GM12878 (cell line): Measurements from ENCODE around the gene IFIT1. TPM values are rescaled to one million over a fixed set of nuclear protein-coding genes. Genes with fewer than 3 reads are reported as not detected.

Source experiments
- ATAC-seq: fragments of 200-7000 bp; cut with Tn5 transposase; 3 replicates; pipeline ENCODE4 v1.9.1; 2020; ENCODE audit warnings: mild to moderate bottlenecking, moderate library complexity
- BruUV-seq: library from RNA; stranded (reverse); fragments of 400-500 nt; replicated peaks from 2 replicates; lab custom pipeline; 2021; lab: Mats Ljungman, UMichigan
- CTCF ChIA-PET: fragments of 300-600 bp; sonication (Branson Sonifier 250); formaldehyde crosslinking; extraction: SDS; loops from one replicate; lab custom pipeline; 2021; ENCODE audit warnings: inconsistent platforms; lab: Yijun Ruan, JAX
- POLR2A ChIA-PET: fragments of 350-600 bp; formaldehyde crosslinking; extraction: SDS; loops from one replicate; lab custom pipeline; 2021; ENCODE audit warnings: inconsistent platforms; lab: Charles Lee
- RAD21 ChIA-PET: fragments of 300-600 bp; sonication (Branson Sonifier 250); formaldehyde crosslinking; loops from one replicate; lab custom pipeline; 2023; ENCODE audit warnings: antibody characterized with exemption; ENCODE audit not compliant: unreplicated experiment; lab: Charles Lee
- SMC1A ChIA-PET: fragments of 300-600 bp; sonication (Branson Sonifier 250); formaldehyde crosslinking; loops from one replicate; lab custom pipeline; 2023; ENCODE audit not compliant: unreplicated experiment, uncharacterized antibody; lab: Charles Lee
- DNase-seq: peaks from one replicate; pipeline ENCODE4 v3.0.0-alpha.2; 2011; ENCODE audit warnings: low read depth, low spot score
- FAIRE-seq: peaks from 3 replicates; lab custom pipeline; 2011; peaks lifted over from hg19 to GRCh38; lab: Jason Lieb, UNC
- H2AFZ ChIP-seq: 2 replicates; pipeline ENCODE4 v1.6.0; 2011; ENCODE audit warnings: low read depth, low read length, control low read depth; ENCODE audit not compliant: control insufficient read depth
- H3K27ac ChIP-seq: 2 replicates; pipeline ENCODE4 v1.5.1; 2011; ENCODE audit warnings: control low read depth; ENCODE audit not compliant: control insufficient read depth, insufficient read depth
- H3K27me3 ChIP-seq, 2 experiments: replicated peaks in 1 of 2; 2 replicates each; pipeline versions ENCODE4 v1.6.0 to v1.6.1; 2011; ENCODE audit warnings: low read length in 1 of 2; ENCODE audit not compliant: control insufficient read depth in 2 of 2, insufficient read depth in 2 of 2
- H3K36me3 ChIP-seq, 2 experiments: 2 replicates each; pipeline ENCODE4 v1.5.1; 2011; ENCODE audit warnings: low read length in 1 of 2; ENCODE audit not compliant: control insufficient read depth in 2 of 2, insufficient read depth in 2 of 2
- H3K4me1 ChIP-seq: 2 replicates; pipeline ENCODE4 v1.6.1; 2011; ENCODE audit warnings: mild to moderate bottlenecking, low read length, moderate library complexity, mixed read lengths; ENCODE audit not compliant: control insufficient read depth, insufficient read depth
- H3K4me2 ChIP-seq: 2 replicates; pipeline ENCODE4 v1.6.0; 2011; ENCODE audit warnings: control low read depth; ENCODE audit not compliant: control insufficient read depth, insufficient read depth
- H3K4me3 ChIP-seq: fragments of 200-600 bp; sonication (generic); 2 replicates; pipeline ENCODE4 v1.5.1; 2016
- H3K79me2 ChIP-seq: 2 replicates; pipeline ENCODE4 v1.6.0; 2011; ENCODE audit warnings: low read length; ENCODE audit not compliant: control insufficient read depth, insufficient read depth
- H3K9ac ChIP-seq: 2 replicates; pipeline ENCODE4 v1.8.0; 2011; ENCODE audit warnings: low read length, control low read depth, mixed read lengths; ENCODE audit not compliant: control insufficient read depth, insufficient read depth
- H3K9me3 ChIP-seq: replicated peaks from 3 replicates; pipeline ENCODE4 v1.5.1; 2011; ENCODE audit warnings: mild to moderate bottlenecking, low read length; ENCODE audit not compliant: control insufficient read depth, insufficient read depth
- H4K20me1 ChIP-seq: 2 replicates; pipeline ENCODE4 v1.6.0; 2011; ENCODE audit not compliant: control insufficient read depth, insufficient read depth
- ATF2 ChIP-seq: IDR thresholded peaks from 2 replicates; pipeline ENCODE4 v1.6.1; 2012; ENCODE audit warnings: low read length, inconsistent platforms
- BCL11A ChIP-seq: IDR thresholded peaks from 2 replicates; pipeline ENCODE4 v1.6.1; 2011; ENCODE audit warnings: low read depth, low read length
- HDAC6 ChIP-seq: fragments of 200-600 bp; sonication (generic); IDR thresholded peaks from one replicate; pipeline ENCODE4 v1.8.0; 2017; ENCODE audit warnings: antibody characterized with exemption; ENCODE audit not compliant: unreplicated experiment
- IRF4 ChIP-seq: IDR thresholded peaks from 2 replicates; pipeline ENCODE4 v1.6.1; 2011; ENCODE audit warnings: low read depth, low read length
- KDM1A ChIP-seq: fragments of 200-600 bp; sonication (generic); IDR thresholded peaks from 2 replicates; pipeline ENCODE4 v1.6.1; 2016; ENCODE audit warnings: borderline replicate concordance
- MTA2 ChIP-seq: fragments of 450-650 bp; IDR thresholded peaks from 2 replicates; pipeline ENCODE4 v1.6.1; 2016; ENCODE audit warnings: low read depth, mild to moderate bottlenecking, moderate library complexity
- MTA3 ChIP-seq: IDR thresholded peaks from 2 replicates; pipeline ENCODE4 v1.6.1; 2012; ENCODE audit warnings: low read length, inconsistent platforms, borderline replicate concordance
- MYB ChIP-seq: fragments of 150-350 bp; IDR thresholded peaks from 2 replicates; pipeline ENCODE4 v1.6.1; 2014; ENCODE audit warnings: mild to moderate bottlenecking, low read depth, low read length, borderline replicate concordance
- NFIC ChIP-seq: IDR thresholded peaks from 2 replicates; pipeline ENCODE4 v1.6.1; 2012; ENCODE audit warnings: low read depth, mild to moderate bottlenecking, inconsistent platforms, low read length, moderate library complexity
- NFYB ChIP-seq: IDR thresholded peaks from 2 replicates; pipeline ENCODE4 v1.6.1; 2011; ENCODE audit warnings: low read depth, mild to moderate bottlenecking, low read length, improper control_type of control experiment, moderate library complexity; ENCODE audit not compliant: insufficient read depth
- NR2F1 ChIP-seq: fragments of 450-650 bp; conservative IDR thresholded peaks from 2 replicates; pipeline ENCODE4 v1.6.1; 2017; ENCODE audit warnings: mild to moderate bottlenecking
- NRF1 ChIP-seq: conservative IDR thresholded peaks from 2 replicates; pipeline ENCODE4 v1.6.1; 2011; ENCODE audit warnings: mild to moderate bottlenecking, low read depth, low read length, improper control_type of control experiment
- PAX5 ChIP-seq: IDR thresholded peaks from 2 replicates; pipeline ENCODE4 v1.6.1; 2011; ENCODE audit warnings: low read depth, low read length, borderline replicate concordance
- POU2F2 ChIP-seq: IDR thresholded peaks from 3 replicates; pipeline ENCODE4 v1.6.1; 2011; ENCODE audit warnings: low read depth, mild to moderate bottlenecking, low read length, borderline replicate concordance
- RAD51 ChIP-seq: fragments of 450-650 bp; IDR thresholded peaks from 2 replicates; pipeline ENCODE4 v1.6.1; 2016; ENCODE audit warnings: moderate library complexity, mild to moderate bottlenecking, inconsistent platforms
- RUNX3 ChIP-seq: IDR thresholded peaks from 2 replicates; pipeline ENCODE4 v1.6.1; 2012; ENCODE audit warnings: low read length, inconsistent platforms
- SP1 ChIP-seq: IDR thresholded peaks from one replicate; pipeline ENCODE4 v1.6.1; 2011; ENCODE audit warnings: low read depth, low read length
- ZSCAN29 ChIP-seq: fragments of 450-650 bp; IDR thresholded peaks from 2 replicates; pipeline ENCODE4 v1.6.1; 2017; ENCODE audit warnings: mild to moderate bottlenecking, moderate library complexity
- WGBS: methylation state at CpG from one replicate; pipeline ENCODE4 v1.1.6; 2016; ENCODE audit warnings: low lambda C conversion rate; ENCODE audit not compliant: insufficient replicate concordance, insufficient coverage; ENCODE audit errors: missing lambda C conversion rate; 5-methylcytosine and 5-hydroxymethylcytosine counted together
- in situ Hi-C: fragments of 300-500 bp; cut with MboI; formaldehyde crosslinking; loops from 9 replicates; pipeline ENCODE4 v1.14.3; 2018; ENCODE audit warnings: mixed read lengths
- intact Hi-C: fragments of 100-400 bp; cut with micrococcal nuclease; formaldehyde crosslinking; loops from one replicate; pipeline ENCODE4 v1.14.2; 2022; ENCODE audit not compliant: unreplicated experiment
- polyA plus RNA-seq, 11 experiments: library from polyadenylated mRNA; depleted of rRNA in 4 of 11; unstranded in 6 of 11; stranded (reverse) in 5 of 11; fragments of >200 nt; fragmentation: Nextera tagmentation in 4 of 11; fragmentation: Illumina TruSeq in 1 of 11; extraction: Ambion mirVana in 4 of 11; extraction: Trizol in 1 of 11; gene quantifications; 1 replicate in 1 of 11; 2 replicates in 10 of 11; pipeline versions ENCODE4 v1.2.1 to v1.2.3, GENCODE V29; 2011 to 2016; ENCODE audit warnings: inconsistent platforms in 2 of 11, missing spikeins in 2 of 11, low read depth in 1 of 11
- total RNA-seq, 4 experiments: library from RNA; depleted of rRNA in 3 of 4; stranded (reverse); fragments of >200 nt in 3 of 4; fragmentation: Illumina TruSeq in 1 of 4; extraction: Trizol in 1 of 4; gene quantifications; 2 replicates each; pipeline versions ENCODE4 v1.2.1 to v1.2.3, GENCODE V29; 2013 to 2021

Gene IFIT1
- total and polyA plus RNA-seq, 10 of the 15 experiments (the other 5 are each of a cell fraction or from before 2014, with no cell fraction given), result 13.9 to 37.2 (median 22.3) TPM

GRCh38 chr10:89351412-89351779 lies 41.0 kb upstream of the IFIT1 start (continued):
- TF ChIP-seq SP1 (no peak), BCL11A (peak; percentile 80), RAD51 (0 out of 2 replicates have a peak, but pooled peaks have one; percentile 10), MTA2 (peak; percentile 80), PAX5 (0 out of 2 replicates have a peak, but pooled peaks have one; percentile 42)
- TF ChIP-seq, all 136 proteins: peak for 27

GRCh38 chr10:89351780-89352597 lies 40.4 kb upstream of the IFIT1 start:
- in situ Hi-C loops, result no loop called here
- H3K4me2 ChIP-seq, result peak overlapping the region; percentile 81
- intact Hi-C loops, result loop anchor here (1.0 kb wide), 1 partner anchor 17 kb away; no protein-coding TSS in a partner anchor
- H3K4me3 ChIP-seq, result no peak overlapping the region
- WGBS, result 47% methylated on average over 12 of the region's 12 CpGs
- no peaks in the 10 kb centered on the region for H3K27me3 ChIP-seq
- ChIA-PET RAD21 (interaction anchor here (0.9 to 3.1 kb wide), 6 partner anchors 11 to 109 kb away, joined by 3 to 38 read pairs (median 8); partner anchors contain the start of gene IFIT2), POLR2A (interaction anchor here (0.5 to 1.4 kb wide), 8 partner anchors 10 to 351 kb away, joined by 3 to 6 read pairs (median 4); partner anchors contain the start of gene IFIT5), SMC1A (interaction anchor here (0.6 to 8.3 kb wide), 10 partner anchors 9 to 134 kb away, joined by 3 to 97 read pairs (median 4); no protein-coding TSS in a partner anchor), CTCF (interaction anchor here (0.8 to 3.5 kb wide), 7 partner anchors 11 to 67 kb away, joined by 3 to 34 read pairs (median 5); partner anchors contain the start of gene IFIT2)
- DNase-seq (no peak), FAIRE-seq (peak; percentile 80), ATAC-seq (peak; percentile 84)
- H3K79me2 ChIP-seq, result no peaks in the 10 kb centered on the region
- H2AFZ ChIP-seq, result no peak overlapping the region; the same call in 1 of the 2 replicates
- peaks cover 44% of the 10 kb centered on the region for H3K4me1 ChIP-seq
- H3K9me3 ChIP-seq, result no peaks in the 10 kb centered on the region
- no TSS peak for BruUV-seq
- no peaks in the 10 kb centered on the region for H4K20me1 ChIP-seq
- no peak overlapping the region for H3K9ac ChIP-seq
- H3K27ac ChIP-seq, result peak overlapping the region; percentile 51
- no peaks in the 10 kb centered on the region for H3K36me3 ChIP-seq
- TF ChIP-seq NFYB (peak; percentile 78), POU2F2 (peak; percentile 78; the same call in 2 of the 3 replicates), NR2F1 (peak; percentile 60; the same call in 1 of the 2 replicates), MTA3 (0 out of 2 replicates have a peak, but pooled peaks have one; percentile 72), IRF4 (no peak; the same call in 1 of the 2 replicates), NRF1 (no peak), KDM1A (no peak), MYB (no peak), ATF2 (peak; percentile 51; the same call in 1 of the 2 replicates), NFIC (peak; percentile 61), HDAC6 (no peak), ZSCAN29 (no peak), RUNX3 (0 out of 2 replicates have a peak, but pooled peaks have one; percentile 31)
